Measurements from ENCODE around the gene DCTD.

DCTD gene

DNA sequence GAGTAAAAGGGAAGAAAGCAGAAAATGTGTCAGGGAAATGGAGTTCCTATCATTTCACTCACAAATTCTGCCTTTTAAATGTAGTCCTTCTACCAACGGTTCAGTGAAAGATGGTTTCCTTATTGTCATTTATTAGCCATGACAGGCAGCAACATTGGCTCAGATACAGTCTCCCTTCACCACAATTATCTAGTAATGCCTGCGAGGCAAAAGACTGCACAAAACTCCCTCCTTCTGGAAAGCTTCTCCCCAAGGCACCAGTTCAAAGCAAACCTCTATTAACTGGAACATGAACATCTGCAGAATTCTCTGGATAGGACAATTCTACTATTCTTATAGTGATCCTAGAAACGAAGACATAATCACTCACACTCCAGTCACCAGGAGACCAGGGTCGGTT lies 28.3 kb downstream of the DCTD start:
- no peak for DNase-seq

DNA sequence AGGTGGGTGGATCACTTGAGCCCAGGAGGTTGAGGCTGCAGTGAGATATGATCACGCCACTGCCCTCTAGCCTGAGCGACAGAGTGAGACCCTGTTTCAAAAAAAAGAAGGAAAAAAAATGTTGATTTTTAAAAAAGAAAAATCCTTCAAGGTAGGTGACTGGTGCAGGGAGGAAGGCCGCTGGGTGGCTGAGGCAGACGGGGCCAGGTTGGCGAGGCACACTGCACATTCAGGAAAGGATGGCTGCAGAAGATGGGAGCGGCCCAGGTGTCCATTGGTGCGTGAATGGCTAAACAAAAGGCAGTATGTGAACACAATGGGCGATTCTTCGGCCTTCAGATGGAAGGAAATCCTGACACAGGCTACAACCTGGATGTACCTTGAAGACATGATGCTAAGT lies 30.4 kb downstream of the DCTD start:
- DNase-seq, result no peak

- DNase-seq, result no peak
These were observed 31.0 kb downstream of the DCTD start for GRCh38 chr4:182886205-182886604.

DNA sequence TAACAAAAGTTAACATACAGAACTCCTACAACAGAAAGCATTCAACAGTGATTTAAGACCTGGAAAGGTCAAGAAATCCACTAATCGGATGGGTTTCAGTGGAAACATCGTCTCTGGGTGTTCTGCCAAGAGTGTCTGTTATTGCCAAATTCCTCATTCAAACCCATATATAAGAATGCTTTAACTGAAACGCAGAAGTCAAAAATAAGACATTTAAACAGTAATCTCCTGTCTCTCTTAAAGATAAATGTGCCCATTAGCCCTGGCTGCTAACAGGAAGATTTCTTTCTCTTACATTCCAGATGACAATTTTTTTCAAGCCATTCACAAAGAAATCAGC lies 31.5 kb downstream of the DCTD start:
- DNase-seq, result no peak

DNA sequence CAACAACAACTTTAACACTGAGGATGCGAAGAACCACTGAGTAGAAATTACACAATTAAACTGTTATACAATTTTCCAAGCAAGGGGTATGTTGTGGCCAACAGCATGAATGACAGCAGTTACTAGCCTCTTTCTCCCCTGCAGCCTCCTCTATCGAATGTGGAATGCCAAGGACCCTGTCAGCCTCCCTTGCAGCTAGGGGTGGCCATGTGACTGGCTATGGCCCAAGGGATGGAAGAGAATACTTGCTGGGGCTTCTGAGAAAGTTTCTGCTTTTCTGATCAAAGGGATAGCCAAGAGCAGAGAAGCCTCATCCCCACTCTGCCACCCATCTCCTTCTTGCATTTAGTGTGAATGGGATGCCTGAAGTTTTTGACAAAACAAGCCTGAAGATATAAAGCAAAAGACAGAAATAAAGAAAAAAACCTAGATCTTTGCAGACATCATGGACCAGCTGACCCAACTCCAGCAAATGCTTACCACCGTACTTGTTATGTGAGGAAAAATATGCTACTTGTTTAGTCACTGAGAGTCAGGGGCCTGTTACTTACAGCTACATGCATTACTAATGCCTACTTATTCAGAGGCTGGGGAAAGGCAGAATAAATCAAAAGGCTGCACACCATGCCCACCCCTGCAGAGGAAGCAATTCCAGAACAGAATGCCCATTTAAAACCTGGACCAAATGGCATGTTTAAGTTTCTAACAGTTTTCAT lies 32.0 kb downstream of the DCTD start:
- DNase-seq, result no peak

DNA sequence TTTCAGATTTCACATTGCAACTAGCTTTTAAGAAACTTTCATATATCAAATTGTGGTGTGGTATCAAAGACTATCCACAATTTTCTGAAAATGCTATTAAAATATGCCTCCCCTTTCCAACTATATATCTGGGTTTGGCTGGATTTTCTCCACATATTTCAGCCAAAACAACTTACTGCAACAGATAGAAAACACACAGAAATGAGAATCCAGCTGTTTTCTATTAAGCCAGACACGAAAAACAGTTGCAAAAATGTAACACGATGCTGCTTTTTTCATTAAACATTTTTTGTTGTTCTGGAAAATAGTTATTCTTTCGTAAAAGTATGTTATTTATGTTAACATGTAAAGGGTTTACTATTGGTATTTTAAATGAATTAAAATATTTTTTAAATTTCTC lies 33.1 kb downstream of the DCTD start:
- DNase-seq, result no peak

DNA sequence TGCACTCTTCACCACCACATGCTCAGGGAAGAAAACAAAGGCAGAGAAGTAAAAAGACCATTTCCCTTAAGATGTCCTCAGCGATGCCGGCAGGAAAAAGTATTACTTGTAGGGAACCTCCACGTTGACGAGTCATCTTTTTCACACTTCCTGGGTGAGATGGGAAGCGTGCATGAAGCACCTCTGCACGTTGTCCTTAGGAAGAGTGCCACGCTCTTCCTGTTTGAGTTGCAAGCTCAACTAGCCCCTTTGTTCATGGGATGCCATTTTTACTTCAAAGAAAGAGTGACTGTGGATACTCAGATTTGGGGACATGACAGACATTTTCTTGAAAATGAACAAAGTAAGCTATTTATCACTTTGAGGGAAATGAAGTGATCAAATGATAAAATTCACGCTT lies 33.8 kb downstream of the DCTD start:
- no peak for DNase-seq

GRCh38 chr4:182881914-182882313 lies 35.3 kb downstream of the DCTD start:
- DNase-seq, result no peak

- DNase-seq, result no peak
These were observed 36.5 kb downstream of the DCTD start for GRCh38 chr4:182880387-182881356.

DNA sequence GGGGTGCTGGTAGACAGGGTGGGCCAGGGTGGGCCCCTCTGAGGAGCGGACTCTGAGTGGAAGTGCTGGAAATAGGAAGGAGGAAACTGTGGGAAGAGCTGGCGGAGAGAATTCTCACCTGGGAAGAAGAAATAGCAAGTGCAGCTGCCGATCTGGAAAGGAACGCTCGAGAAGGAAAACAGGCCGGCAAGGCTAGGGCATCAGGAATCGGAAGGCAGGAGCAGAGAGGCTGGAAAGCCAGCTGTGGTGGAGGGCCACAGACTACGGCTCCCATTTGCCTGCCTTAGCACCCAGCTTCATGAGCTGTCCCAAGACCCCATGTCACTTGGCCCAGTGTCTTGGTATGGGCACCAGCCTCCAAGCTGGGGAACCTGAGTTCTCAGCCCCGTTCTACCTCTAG lies 37.3 kb downstream of the DCTD start:
- DNase-seq, result no peak

DNA sequence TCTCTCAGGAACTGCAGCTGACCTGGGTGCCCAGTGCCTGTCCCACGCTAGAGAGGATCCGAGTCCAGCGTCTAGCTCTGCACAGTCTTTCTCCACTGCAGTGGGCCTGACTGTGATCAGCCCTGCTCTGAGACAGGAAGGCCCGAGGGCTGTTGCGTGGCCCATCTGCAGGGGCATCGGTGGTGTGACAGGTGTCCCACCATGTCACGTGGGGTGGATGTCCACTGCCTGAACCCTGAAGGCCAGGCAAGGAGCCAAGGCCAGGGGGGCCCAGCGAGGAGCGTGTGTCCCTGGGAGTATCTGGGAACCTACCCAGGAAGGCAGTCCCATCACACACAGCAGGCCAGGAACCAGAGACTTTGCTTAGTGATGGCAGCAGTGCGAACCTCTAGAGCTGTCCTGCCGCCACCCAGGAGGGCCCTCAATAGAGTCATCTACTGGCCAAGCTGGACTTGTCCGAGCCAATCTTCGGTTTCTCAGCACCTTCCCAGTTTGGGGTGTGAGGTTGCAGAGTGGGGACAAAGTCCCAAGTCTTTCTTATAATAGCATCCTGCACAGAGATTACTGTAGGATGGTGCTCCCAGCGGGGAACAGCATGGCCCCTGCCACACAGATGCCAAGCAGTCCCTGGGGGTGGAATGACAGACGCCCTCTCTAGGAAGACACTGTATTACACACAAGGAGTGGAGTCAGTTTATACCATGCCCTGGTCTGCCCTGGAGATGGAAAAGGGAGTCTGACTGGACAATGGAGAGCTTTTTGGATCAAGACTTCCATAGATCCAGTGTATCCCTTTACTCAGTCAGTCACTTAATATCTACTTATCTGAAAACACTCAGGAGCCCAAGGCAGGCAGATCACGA lies 38.3 kb downstream of the DCTD start:
- DNase-seq, result no peak

- DNase-seq, result no peak
These were observed 39.8 kb downstream of the DCTD start for GRCh38 chr4:182877326-182877883.

- DNase-seq, result no peak
These were observed 40.8 kb downstream of the DCTD start for GRCh38 chr4:182876427-182876826.

DNA sequence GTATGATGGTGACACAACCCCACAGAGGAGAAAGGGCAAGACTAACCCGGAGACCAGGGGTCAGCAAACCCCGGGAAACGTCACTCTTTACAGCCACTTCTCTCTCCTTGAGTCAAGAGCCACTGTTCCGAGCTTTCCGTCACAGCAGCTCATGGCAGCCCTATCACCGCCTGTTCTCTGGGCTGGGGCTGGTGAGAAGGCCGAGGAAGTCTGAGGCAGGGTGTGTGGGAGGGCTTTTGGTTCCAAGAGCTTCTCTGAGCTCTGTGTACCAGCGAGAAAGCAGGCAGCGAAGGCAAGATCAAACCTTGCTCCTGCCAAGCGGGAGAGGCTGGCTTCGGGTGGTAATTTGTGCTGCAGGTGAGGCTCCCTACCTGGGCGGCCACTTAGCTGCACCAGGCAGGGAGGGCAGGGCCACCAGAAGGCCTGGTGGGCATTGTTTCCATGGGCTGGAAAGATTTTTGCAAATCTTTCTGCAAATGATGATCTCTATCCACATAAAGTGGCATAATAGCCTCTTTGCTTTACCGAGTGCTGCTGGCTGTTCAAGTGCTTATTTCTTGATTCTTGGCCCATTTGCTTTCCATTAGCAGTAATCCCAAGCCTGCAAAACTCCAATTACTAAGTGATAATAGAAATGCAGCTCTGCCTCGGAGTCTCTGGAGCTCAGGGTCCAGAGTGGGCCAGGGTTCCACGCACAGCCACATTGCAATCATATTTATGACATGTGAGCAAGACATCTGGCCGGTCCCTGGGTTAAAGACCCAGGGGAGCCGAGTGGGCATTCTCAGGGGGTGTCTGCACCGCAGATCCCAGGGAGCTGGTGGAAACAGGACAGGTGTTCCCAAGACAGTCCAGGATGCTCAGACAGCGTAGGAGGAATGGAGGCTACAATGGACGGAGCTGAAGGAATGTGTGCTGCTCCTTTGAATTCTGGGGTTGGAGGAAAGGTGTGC lies 41.5 kb downstream of the DCTD start:
- no peak for DNase-seq

DNA sequence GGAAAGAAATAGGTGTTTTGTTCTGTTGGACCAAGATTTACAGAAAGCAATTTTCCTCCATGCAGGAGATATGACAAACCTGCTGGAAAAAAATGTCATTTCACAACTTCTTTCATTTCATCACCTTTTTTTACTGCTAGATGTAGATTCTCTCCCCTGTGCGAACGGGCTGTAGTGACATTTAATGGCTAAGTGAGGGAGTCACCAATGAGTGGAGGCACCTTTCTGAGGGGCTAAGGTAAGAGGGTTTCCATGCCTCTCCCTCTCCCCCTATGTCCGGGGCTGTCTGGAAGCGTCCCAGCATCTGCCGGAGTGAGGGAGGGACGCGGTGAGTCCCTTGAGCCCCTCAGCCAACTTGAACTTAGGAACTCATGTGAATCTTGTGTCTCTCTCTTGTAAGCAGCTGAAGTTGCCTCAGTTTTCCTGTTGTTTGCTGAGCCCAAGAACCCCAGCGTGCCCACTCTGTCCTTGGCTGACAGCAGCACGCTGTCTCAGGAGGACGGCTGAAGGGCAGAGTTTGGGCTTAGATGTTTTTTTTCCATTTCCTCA lies 42.3 kb downstream of the DCTD start:
- DNase-seq, result no peak

- no peak for DNase-seq
These were observed 42.9 kb downstream of the DCTD start for GRCh38 chr4:182874304-182874751.

DNA sequence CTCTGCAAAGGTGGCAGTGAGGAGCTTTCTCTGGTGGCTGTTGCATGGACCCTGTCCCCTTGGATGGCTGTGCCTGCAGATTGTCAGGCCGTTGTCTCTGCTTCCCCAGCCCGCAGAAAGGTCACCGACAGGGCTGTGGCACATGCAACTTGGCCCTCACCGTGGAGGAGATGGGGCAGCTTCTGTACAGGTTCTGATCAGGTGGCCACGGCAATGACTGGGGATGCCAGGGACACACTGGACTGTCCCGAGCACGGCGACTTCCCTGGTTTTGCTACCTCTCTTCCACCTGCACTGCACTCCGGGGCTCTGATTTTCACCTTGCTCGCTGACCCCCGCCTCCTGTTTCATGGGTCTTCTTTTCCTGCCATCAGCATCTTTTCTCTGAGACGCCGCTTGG lies 43.5 kb downstream of the DCTD start:
- DNase-seq, result no peak

- no peak for DNase-seq
These were observed 43.9 kb downstream of the DCTD start for GRCh38 chr4:182873289-182873688.

- DNase-seq, result no peak
These were observed 44.3 kb downstream of the DCTD start for GRCh38 chr4:182872886-182873285.

DNA sequence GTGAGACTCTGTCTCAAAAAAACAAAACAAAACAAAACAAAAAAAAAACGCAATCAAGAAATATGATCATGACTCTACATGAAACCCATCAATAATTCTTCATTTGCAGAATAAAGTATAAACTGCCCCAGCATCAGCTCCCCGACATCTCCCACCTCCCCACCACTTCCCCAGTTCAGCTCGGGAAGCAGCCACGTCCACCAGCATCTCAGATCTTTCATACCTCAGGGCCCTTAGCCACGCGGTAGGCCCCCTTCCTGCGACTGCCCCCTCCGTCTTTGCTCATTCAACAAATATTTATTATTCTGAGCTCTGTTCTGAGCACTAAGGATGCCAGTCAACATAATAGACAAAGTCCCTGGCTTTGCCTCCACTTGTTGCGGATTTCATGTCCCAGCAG lies 45.6 kb downstream of the DCTD start:
- no peak for DNase-seq

- no peak for DNase-seq
These were observed 47.5 kb downstream of the DCTD start for GRCh38 chr4:182869697-182870096.
